NCI-H460 (cell line): ENCODE data around the gene DNER. TPM values are rescaled to one million over a fixed set of nuclear protein-coding genes. Genes with fewer than 3 reads are reported as not detected.
A peak's percentile ranks its signal among the peaks of the same experiment; 100 is the strongest.

ENCODE experiments used
- DNase-seq: peaks from one replicate; pipeline ENCODE4 v3.0.0-alpha.2; 2016; ENCODE audit warnings: low read depth; ENCODE audit errors: extremely low read depth
- total RNA-seq: library from RNA; depleted of rRNA; stranded (reverse); fragments of >200 nt; shearing (Covaris generic); gene quantifications from 2 replicates; pipeline ENCODE4 v1.2.3, GENCODE V29; 2014

The DNER gene
- total RNA-seq, 1 experiment from 2014 or later, result 111 TPM

DNA sequence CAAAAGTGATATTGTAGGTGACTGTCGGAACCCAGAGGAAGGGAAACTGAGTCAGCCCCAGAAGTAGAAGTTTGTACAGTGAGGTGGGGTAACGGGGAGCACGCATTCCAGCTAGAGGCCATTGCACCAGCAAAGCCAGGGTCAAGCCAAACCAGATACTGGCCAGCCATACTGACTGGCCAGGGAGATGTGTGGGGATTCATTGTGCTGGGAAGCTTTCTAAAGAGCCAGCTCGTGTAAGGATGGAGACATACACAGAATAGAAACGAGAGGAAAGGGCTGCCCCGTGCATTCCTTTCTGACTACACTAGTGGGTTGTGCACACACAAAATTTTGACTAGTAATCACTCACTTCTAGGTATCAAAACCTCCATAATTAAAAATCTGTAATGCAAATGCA, 268.0 kb downstream of the DNER start:
- peak; percentile 30 for DNase-seq

DNA sequence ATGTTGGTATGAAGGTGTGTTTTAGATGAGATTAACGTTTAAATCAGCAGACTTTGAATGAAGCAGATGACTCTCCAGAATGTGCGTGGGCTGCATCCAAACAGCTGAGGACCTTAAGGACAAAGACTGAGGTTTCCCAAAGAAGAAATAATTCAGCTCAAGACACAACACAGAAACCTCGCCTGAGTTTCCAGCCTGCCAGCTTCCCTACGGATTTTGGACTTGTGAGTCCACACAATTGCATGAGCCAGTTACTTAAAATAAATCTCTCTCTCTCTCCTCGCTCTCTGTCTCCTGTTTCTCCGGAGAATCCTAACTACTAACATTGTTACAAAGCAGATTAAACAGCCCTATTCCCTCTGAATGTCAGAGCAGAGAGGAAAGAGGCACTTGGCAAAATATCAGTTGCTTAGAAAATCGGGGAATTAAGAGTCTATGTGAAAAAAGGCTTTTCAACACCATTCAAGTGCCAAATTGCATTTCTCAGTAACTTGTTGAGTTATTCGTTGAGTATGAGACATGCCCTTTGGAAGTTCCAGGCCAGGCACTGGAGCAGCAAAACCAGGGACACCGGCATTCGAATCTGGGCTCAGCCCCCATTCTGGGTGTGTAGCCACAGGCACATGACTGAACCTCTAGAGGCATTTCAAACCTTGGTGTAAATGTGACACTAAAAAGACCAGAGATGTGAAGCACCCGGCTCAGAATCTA, 268.7 kb downstream of the DNER start:
- peak; percentile 92 for DNase-seq

DNA sequence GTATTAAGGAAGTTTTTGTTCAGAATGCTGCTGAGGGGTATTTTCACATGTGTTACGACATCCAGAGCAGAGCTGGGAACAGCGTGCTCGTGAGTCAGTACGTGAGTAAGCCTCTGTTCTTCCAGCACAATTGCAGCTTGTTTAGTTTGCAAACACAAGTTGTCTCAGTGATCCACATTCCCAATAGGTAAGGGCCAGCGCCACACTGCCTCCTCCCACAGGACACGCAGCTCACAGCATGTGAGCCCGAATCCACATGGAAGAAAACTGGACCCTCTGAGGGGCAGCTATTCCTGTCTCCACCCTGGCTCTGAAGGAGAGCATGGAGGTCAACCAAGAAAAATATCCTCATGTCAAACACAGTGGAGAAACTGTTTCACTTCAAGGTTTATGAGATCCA, 269.3 kb downstream of the DNER start:
- DNase-seq, result peak; percentile 96

GRCh38 chr2:229443546-229444268, 270.6 kb downstream of the DNER start:
- no peak for DNase-seq

GRCh38 chr2:229443141-229443540, 271.2 kb downstream of the DNER start:
- DNase-seq, result no peak

GRCh38 chr2:229438430-229439159, 275.8 kb downstream of the DNER start:
- no peak for DNase-seq

GRCh38 chr2:229437467-229437866, 276.9 kb downstream of the DNER start:
- DNase-seq, result no peak

DNA sequence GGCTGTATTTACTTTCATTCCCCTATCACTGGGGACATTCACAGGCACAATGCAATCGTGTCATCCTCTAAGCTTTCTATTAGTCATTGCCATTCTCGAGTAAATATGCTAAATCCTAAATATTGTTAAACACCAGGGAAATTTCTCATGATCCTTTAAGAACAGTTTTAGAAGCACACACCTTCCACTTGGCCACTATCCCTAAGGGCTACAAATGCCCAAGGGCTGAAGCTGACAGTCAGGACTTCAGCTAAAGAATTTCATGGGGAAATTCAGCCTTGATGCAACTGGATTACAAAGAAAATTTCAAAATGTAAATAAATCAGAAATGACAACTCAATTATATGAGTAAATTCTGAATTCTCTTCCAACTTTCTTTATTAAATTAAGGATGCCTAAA, 280.2 kb downstream of the DNER start:
- DNase-seq, result peak; percentile 77

DNA sequence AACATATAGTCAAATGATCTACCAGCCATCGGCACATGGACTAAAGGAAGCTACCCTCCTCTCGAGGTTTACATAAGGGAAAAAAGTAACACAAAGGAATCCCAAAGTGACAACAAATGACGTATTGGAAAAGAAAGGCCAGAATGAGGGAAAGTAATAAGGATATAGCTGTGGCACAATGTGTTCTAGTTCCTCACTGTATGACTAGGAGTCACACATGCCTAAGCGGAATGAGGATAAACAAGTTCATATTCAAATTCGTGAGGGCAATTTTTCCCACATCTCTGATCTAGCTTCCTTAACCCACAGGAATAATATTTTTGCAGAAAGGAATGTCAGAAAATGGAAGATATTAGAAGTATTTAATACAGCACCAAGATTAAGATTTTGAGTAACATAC, 281.0 kb downstream of the DNER start:
- peak; percentile 15 for DNase-seq

DNA sequence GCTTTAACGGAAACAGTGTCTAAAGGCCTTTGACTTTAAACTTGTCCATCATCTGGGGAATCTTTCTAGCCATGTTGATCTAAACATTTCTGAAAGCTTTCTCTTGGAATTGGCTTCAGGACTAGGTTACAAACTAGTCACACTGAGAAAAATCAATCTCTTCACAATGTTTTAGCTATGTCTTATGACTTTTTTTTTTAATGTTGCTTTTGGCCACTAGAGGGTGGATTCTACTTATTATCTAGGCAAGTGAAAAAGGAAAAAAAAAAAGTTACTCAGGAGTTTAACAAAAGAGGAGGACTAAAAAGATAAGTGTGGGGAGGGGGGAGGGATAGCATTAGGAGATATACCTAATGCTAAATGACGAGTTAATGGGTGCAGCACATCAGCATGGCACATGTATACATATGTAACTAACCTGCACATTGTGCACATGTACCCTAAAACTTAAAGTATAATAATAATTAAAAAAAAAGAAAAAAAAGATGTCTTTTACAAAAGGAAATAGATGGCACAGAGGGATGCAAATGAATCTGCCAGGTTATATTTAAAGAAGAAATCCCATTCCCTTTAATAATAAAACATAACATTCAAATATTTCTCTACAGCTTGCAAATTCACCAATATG, 282.9 kb downstream of the DNER start:
- peak; percentile 79 for DNase-seq

DNA sequence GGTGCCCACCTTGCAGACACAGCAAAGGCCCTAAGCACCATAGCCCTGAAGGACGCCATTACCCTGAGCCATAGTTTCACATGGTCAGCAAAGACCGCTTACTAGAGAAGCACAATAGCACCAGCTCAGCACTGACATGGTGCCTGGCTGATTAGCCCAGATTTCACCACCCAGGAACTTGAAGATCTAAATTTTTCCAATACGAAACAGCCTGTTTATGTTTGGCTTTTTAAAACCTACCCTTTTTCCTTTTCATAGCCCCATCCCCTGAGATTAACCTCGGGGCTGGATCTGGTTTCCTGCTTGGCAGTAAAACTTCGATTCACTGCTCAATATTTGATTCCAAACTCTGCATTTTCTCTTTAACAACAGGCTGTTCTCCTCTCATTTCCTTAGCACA, 284.8 kb downstream of the DNER start:
- DNase-seq, result no peak

- DNase-seq, result no peak
Measured at GRCh38 chr2:229426464-229426863, 287.9 kb downstream of the DNER start.

DNA sequence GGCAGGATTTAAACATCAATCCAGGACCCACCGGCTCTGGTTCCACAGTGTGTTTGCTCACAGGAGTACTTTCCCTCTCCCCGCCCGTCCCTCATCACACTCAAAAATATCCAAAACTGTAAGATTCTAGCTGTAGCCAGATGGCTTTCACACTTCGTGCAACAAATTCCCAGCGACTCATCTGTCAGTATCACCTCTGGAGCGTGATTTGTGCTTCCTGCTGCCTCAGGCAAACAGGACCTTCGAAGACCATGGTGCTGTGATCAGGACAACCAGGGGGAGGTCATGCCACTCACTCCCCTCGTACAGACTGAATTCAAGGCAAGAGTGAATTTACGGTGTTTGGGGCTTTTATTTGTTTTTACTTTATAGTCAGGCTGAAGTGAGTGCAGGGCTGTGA, 288.8 kb downstream of the DNER start:
- DNase-seq, result no peak

DNA sequence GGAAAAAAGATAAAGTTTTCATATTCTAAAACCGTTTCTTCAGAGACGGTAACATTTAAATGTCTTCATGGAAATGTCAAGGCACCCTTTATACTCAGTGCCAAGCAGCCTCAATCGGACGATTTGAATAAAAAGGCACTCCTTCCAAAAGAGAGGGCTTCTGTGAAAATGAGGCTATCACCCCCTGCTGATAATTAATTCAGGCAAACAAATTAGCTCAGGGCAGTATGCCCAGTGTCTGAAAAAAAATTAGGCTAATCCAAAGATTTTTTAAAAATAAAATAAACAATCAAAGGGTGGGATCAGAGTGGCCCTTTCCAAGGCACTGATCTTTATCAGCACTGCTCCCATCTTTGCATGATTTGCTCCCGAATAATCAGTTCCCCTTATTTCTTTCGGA, 292.3 kb downstream of the DNER start:
- no peak for DNase-seq

DNA sequence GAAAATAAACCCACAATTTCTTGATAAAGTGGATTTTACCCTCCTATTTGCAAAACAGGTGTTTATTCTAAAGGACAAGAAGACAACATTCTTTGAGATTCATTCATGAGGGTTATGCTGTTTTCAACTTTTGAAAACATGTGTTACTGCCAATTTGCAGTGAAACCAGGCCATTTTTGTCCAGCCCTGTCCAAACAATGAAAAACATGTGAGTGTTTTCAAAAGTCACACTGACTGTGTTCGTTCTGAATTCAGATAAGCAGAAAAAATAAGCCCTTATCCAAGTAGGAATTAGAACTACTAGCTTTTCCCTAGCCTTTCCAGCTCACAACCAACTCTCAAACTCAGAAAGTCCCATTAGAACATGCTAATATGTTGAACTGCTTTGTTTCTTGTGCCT, 295.2 kb downstream of the DNER start:
- DNase-seq, result no peak

GRCh38 chr2:229417916-229418315, 296.4 kb downstream of the DNER start:
- no peak for DNase-seq

DNA sequence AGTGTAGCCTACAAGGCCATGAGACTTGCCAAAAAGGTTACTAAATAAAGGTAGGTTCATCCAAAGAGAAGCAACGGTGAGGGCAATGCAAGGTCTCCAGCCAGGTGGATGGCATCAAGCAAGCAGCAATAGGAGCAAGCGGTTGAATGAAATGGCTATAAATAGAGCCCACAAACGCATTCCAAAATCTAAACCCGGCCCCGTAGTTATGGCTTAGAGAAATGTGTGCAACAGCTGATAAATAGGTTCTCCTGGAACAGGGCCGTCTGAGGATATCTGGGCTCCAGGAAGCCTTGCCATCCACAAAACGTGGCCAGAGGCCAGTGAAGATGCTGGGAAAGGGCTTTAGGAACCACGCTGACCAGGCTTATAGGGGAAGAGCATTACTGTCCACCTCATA, 297.2 kb downstream of the DNER start:
- DNase-seq, result no peak

GRCh38 chr2:229416116-229416694, 298.1 kb downstream of the DNER start:
- no peak for DNase-seq

GRCh38 chr2:229414631-229415030, 299.7 kb downstream of the DNER start:
- no peak for DNase-seq

DNA sequence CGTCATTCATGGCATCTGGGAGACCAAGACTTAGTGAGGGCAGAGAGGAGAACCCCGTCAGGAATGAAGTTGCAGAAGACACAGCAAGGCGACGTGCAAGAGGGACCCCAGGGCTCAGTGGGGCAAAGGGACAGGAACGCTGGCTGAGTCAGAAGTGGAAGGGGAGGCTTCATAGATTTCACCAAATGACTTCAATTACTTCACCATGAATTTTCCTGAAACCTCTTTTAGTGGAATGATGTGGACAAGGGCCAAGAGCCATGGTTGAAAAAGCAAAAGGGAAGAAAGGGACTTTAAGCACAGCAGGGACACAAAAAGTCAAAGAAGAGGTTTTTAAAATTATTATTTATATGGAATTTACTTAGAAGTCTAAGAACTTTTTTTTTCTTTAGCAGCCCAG, 301.7 kb downstream of the DNER start:
- DNase-seq, result no peak

DNA sequence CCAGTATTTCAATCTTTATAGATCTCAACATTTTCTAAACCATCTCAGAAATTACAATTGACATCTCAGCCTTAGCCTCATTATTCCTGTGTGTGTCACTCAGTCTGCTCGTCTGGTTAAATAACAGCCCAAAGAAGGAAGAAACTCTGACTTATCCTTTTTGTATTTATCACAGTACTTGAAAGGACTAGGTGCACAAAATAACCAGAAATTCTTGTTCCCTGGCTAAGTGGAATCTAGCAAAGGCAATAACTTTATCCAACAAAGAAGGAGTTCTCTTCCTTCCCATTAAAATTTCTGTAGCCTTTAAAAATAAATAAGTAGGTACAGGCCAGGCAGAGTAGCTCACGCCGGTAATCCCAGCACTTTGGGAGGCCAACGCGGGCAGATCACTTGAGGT, 303.4 kb downstream of the DNER start:
- DNase-seq, result peak; percentile 36
